Ammon's horn (tissue), 1 donor: ENCODE results near the gene DCPS.
"Not testable (repeated sequence)": the region's sequence is repeated elsewhere in the genome, so short reads cannot be mapped to it uniquely, and the experiment has no call there.

ENCODE experiments used
- DNase-seq: peaks from one replicate; pipeline ENCODE4 v3.0.0-alpha.2; 2016; ENCODE audit warnings: low spot score

Gene DCPS

DNA sequence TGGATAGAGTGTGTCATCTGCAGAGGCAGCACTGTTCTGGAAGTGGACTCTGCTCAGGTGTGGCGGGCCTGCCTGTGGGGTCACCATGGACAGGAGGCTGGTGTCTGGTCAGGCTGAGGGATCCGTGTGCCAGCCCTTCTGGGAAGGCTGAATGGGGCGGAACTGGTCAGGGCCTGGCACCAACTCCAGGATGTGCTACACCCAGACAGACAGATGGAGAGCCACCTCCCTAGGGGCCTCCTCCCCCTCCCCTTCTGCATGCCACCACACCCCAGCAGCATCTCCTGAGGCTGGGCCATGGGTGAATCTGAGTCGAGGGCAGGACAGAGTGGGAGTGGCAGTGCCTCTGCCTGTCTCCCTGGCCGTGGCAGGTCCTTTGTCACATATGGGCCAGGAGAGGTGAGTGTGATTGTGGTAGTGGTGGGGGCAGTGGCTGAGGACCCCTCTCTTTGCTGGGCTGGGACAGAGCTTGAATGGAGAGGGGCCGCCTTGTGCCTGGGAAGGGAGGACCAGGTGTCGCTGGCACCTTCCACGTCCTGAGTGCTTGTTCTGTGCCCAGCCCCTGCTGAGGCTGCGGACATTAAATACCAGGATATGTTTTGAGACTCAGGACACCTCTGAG lies 80.7 kb downstream of the DCPS start:
- DNase-seq = no peak

DNA sequence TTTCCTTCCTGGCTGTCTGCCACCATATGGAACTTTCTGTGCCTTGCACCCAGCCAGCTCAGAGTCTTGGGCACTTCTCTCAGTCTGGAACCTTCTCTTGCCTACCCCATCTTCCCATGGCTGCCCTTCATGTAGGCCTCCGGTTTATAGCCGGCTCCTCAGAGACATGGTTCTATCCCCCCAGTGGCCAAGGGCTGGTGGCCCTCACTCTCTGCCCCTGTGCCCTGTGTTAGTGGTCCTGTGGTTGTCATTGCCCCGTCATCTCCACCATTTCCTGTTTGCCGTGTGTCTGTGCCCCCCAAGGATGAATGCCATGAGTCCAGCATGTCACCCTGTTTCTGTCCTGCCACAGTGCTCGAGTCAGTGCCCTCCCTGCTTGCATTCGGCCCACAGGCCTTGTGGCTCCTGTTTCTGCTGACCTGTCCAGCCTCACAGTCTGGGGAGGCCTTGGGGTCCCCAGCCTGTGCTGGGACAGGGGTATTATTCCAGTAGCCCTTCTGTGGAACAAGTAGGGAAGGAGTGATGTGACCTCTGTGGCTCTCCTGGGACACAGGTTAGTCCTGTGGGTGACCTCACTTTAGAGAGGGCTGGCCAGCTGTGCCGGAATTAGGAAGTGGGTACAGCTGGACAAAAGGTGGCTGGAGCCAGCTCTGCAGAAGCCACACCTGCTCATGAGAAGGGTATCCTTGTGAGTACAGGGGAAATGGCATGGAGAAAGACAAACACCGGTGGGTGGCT lies 82.3 kb downstream of the DCPS start:
- DNase-seq = no peak

DNA sequence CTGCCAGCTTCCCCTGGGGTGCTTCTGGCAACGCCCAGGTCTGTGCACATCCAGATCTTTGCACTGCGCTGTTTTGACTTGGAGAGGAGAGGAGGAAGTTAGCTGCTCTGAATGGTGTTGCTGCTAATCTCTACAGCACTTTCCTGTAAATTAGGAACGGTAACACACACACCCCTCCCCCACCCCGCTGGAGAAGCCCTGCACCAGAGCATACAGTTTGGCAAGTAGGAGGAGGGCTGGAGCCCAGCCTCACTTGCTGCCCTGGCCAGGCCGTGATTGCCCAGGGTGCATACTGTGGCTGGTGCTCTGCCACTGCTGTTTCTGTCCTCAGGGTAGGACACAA lies 82.8 kb downstream of the DCPS start:
- DNase-seq = not testable (repeated sequence)

DNA sequence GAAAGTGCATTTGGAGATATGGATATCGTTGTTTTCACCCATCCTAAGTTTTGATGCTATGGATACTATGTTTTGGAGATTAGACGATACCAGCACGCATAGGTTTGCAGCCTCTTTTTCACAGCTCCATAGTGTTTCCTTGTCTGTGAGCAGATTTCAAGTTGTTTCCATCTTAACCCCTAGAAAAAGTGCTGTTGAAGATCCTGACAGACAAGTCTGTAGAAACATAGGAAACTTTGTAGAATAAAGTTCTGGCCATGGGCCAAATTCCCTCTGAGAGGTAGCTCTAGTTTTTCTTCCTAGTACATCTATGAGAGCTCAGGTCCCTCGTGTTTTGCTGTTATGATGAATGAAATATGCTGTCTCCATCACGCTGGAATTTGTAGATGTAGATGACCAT lies 84.0 kb downstream of the DCPS start:
- no peak for DNase-seq

DNA sequence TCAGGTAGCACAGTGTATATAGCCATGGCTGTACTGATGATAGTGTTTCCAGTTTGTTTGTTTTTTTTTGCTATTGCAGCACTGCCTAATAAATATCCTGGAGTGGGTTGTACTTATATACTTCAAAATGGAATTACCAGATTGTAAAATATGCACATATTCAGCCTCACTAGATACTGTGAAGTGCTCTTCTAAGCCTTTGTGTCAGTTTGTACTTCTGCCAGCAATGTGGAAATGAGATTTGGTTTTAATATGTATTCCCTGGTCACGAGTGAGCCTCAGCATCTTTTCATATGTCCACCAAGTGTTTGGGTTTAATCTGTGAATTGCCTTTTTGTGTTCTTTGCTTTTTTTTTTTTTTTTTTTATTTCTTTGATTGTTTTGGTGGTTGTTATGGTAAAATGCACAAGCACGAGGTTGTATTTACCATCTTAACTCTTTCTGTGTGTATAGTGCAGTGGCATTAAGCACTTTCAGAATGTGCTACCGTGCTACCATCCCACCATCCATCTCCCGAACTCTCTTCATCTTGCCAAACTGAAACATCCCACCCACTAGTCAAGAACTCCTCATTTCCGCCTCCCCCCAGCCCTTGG lies 86.5 kb downstream of the DCPS start:
- DNase-seq = no peak

DNA sequence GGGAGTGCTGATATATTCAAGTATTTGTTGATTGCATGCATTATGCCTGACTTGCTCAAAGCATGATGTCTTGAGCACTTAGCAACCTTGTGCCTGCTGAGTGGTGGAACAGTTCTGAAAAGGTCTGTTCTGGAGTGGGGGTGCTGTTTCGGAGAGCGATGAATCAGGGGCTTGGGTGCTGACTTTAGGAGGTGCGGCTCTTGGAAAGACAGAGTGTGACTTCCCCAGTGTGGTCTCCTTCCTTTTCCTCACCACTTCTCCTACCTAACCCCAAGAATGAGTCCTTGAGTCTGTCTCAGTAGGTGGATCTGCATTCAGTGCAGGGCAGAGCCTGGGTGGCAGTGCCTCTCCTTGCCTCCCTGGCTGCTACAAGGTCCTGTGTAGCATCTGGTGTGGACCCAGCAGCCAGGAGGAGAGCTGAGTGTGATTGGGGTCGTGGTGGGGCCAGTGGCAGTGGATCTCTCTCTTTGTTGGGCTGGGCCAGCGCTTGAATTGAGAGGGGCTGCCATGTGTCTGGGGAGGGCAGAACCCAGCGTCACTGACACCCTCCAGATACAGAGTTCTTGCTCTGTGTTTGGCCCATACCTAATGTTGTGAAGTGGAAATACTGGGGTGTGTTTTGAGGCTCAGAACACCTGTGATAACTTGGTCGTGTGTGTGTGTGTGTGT lies 87.6 kb downstream of the DCPS start:
- DNase-seq = no peak

DNA sequence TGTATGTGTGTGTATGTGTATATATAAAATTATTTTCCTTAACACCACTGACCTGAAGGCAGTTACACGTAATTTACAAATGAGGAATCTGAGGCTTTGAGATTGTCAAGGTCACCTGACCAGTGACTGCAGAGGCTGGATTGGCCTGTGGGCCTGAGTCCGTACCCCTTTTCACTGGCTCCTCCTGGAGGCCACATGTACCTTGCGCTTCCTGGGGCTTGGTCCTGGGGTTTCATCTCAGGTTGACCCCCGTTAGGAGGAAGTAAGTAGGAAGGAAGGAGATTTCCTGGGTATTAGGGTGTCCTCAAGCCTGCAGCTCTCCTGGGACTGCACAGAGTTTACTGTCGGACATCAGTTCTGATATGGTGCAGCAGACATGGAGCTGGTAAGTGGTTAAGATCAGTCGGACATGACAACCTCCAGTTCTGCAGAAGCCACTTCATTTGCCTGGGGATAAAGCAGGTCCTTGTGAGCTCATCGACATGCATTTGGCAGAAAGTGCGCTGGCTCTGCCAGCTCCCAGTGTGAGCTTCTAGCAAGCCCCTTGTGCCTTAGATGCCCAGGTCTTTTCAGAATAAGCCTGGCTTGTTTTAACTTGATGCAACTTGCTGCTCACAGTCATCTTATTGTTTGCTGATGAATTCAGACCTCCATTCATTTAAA lies 88.2 kb downstream of the DCPS start:
- DNase-seq = peak; percentile 81

DNA sequence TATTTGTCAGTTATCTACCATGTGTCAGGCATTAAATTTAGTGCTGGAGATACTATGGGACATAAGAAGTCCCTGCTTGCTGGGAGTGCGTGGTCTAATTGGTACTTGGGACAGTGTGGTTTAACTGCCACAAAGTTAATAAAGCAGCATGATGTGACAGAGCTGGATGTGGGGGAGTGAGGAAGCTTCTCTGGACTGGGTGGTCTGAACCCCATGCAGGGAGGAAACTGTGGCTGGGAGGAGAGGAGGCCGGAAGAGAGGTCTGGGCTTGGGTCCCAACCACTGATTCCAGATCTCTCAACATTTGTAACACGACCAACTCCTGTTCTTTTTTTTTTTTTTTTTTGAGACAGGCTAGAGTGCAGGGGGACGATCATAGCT lies 88.8 kb downstream of the DCPS start:
- DNase-seq = no peak

DNA sequence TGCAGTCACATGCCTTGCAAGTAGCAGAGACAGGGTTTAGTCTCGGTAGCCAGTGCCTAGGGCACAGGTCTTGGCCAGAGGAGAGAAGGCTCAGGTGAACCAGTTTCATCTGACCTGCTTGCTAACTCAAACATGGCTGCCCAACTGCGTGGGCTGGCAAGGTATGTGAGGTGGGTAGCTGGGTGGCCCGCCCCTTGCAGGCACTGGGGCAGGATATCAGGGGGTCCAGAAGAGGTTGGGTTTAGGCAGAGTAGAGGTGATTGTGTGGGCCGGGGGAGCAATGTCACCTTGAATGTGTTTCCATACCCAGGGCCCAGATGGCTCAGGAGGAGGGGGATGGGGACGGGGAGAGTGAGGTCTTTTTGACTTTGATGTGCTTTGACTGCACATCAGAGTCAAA lies 89.3 kb downstream of the DCPS start:
- DNase-seq = no peak

DNA sequence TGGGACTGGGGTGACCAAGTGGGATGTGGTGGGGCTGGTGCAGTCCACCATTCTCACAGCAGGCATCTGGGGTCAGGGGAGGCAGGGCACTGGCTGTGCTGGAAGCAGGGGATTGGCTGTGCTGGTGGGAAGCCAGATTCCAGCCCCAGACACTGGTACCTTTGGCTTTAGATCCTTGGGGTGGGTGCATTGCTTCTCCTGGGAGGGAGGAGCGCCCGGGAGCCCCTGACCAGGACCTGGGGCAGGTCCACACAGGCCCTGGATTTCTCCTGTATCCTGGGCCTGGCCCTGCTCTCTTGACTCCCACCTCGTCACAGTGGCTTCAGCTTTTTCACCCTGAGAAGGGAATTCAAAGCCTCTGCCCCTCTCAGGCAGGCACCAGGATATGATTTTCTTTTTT lies 90.2 kb downstream of the DCPS start:
- DNase-seq = no peak

DNA sequence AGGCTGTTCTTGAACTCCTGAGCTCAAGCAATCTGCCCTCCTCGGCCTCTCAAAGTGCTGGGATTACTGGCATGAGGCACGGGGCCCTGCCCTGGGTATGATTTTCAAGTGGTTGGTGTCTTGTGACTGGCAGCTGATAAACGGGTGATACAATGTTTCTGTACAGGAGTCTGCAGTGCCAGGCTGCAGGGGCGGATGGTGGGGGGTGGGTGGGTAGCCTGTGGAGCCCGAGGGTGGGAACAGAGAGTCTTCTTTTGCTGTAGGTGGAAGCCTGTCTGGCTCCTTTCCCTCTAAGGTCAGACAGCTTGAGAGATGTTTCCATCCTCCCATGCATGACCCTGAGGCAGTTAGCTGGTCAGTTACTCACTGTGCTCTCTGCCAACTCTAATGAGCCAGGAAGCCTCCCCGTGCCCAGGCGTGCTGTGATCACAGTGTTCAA lies 90.8 kb downstream of the DCPS start:
- DNase-seq = peak; percentile 46
